ENCODE results near the gene GPC5. TPM values are rescaled to one million over a fixed set of nuclear protein-coding genes. Genes with fewer than 3 reads are reported as not detected.

GPC5 gene
- total and polyA plus RNA-seq, 9 of the 15 experiments (the other 6 are each of a cell fraction or from before 2014, with no cell fraction given) = 0.18 to 0.27 TPM; not detected in 7

GRCh38 chr13:92827503-92827902 lies 1429.1 kb downstream of the GPC5 start:
- DNase-seq (ENCODE audit: extremely low read depth in 1 of 4, low spot score in 3 of 4) = no peak
- in situ Hi-C loops (cut with MboI) = no loop called here

More at GRCh38 chr13:92827503-92827902, 1429.1 kb downstream of the GPC5 start:
- Histone ChIP-seq H3K27ac (ENCODE audit: extremely low read depth, low read depth, low read length) (no peak overlapping the region), H3K4me2 (ENCODE audit: insufficient read depth, low read length) (no peak overlapping the region), H2AFZ (ENCODE audit: low read depth, low read length) (no peak overlapping the region), H3K9me1 (ENCODE audit: control insufficient read depth, insufficient read depth, low read length) (no peaks in the 10 kb centered on the region), H3K9me3 (replicated peaks; ENCODE audit: control insufficient read depth, insufficient read depth, low read depth, low read length) (no peaks in the 10 kb centered on the region), H4K20me1 (replicated peaks; ENCODE audit: control insufficient read depth, insufficient read depth, low read length) (no peaks in the 10 kb centered on the region), H3K27me3 (ENCODE audit: control insufficient read depth in 2 of 2, insufficient read depth in 2 of 2, low read length in 2 of 2) (no peaks in the 10 kb centered on the region), H3K79me2 (ENCODE audit: control insufficient read depth, insufficient read depth, low read length) (no peaks in the 10 kb centered on the region), H3K4me1 (replicated peaks in 1 of 2; ENCODE audit: control insufficient read depth in 2 of 2, insufficient read depth in 2 of 2, low read length in 2 of 2) (no peaks in the 10 kb centered on the region), H3K36me3 (ENCODE audit: control insufficient read depth, insufficient read depth, low read length) (no peaks in the 10 kb centered on the region), H3K4me3 (no peak overlapping the region), H3K9ac (ENCODE audit: insufficient read depth in 1 of 2, low read depth in 2 of 2, low read length in 2 of 2) (no peak overlapping the region)
- TF ChIP-seq ZFP91 (CRISPR knock-in tag; IDR thresholded peaks at IDR 0.05) (no peak), SREBF1 (IDR thresholded peaks at IDR 0.05; ENCODE audit: borderline replicate concordance, low read depth, low read length) (no peak), NEUROD1 (IDR thresholded peaks at IDR 0.05; ENCODE audit: borderline replicate concordance, low read depth, low read length, partially characterized antibody) (no peak), SNAPC5 (CRISPR knock-in tag; IDR thresholded peaks at IDR 0.05) (no peak), ZNF707 (CRISPR knock-in tag; conservative IDR thresholded peaks at IDR 0.05) (no peak), YBX1 (IDR thresholded peaks at IDR 0.05) (no peak), PHF8 (IDR thresholded peaks at IDR 0.05; ENCODE audit: borderline replicate concordance, low read length) (no peak), NCOA4 (IDR thresholded peaks at IDR 0.05; ENCODE audit: partially characterized antibody) (no peak), ZNF263 (CRISPR knock-in tag; IDR thresholded peaks at IDR 0.05; ENCODE audit: borderline replicate concordance) (no peak), SAP30 (IDR thresholded peaks at IDR 0.05; ENCODE audit: borderline replicate concordance, insufficient read depth, low read depth, low read length, poor library complexity, severe bottlenecking) (no peak), U2AF1 (optimal IDR thresholded peaks at IDR 0.05; ENCODE audit: low read depth, low read length) (no peak)
- intact Hi-C loops (cut with micrococcal nuclease) = no loop called here
- ATAC-seq = no peak
- CTCF ChIA-PET (ENCODE audit: low intra/inter-chr PET ratio) = no interaction called here
- whole genome bisulfite sequencing (ENCODE audit: insufficient coverage, low coverage, missing lambda C conversion rate) = 2% methylated on average over 4 of the region's 4 CpGs
- no peak for FAIRE-seq
- POLR2A ChIA-PET = no interaction called here
- no TSS peak for BruUV-seq (replicated peaks)
